GF-D8 (cell line): ENCODE data around the gene UBL4A.
"Not testable (repeated sequence)": the region's sequence is repeated elsewhere in the genome, so short reads cannot be mapped to it uniquely, and the experiment has no call there.

Experiments used
- DNase-seq: peaks from one replicate; lab custom pipeline; 2025; lab: John Stamatoyannopoulos, UW

Gene UBL4A

GRCh38 chrX:154507673-154508383, 21.4 kb upstream of the UBL4A start:
- no peak for DNase-seq

GRCh38 chrX:154506483-154507332, 20.3 kb upstream of the UBL4A start:
- no peak for DNase-seq

- no peak for DNase-seq
Observed at GRCh38 chrX:154505734-154506133, 19.3 kb upstream of the UBL4A start.

- no peak for DNase-seq
Observed at GRCh38 chrX:154502989-154503388, 16.6 kb upstream of the UBL4A start.

- no peak for DNase-seq
Observed at GRCh38 chrX:154502098-154502497, 15.7 kb upstream of the UBL4A start.

- DNase-seq, result not testable (repeated sequence)
Observed at GRCh38 chrX:154501423-154501822, 15.0 kb upstream of the UBL4A start.

GRCh38 chrX:154496591-154497137, 10.2 kb upstream of the UBL4A start:
- not testable (repeated sequence) for DNase-seq

GRCh38 chrX:154495472-154495922, 9.1 kb upstream of the UBL4A start:
- no peak for DNase-seq

GRCh38 chrX:154494715-154495114, 8.3 kb upstream of the UBL4A start:
- DNase-seq, result no peak

- DNase-seq, result peak; percentile 78
Observed at GRCh38 chrX:154490414-154491083, 4.1 kb upstream of the UBL4A start, which contains the start of gene SLC10A3. Gene SLC10A3 (minus strand): TSS chrX:154490629. CDS start chrX:154488940, 1,689 bp downstream.

- no peak for DNase-seq
Observed at GRCh38 chrX:154490021-154490413, 3.6 kb upstream of the UBL4A start.

- DNase-seq, result no peak
Observed at GRCh38 chrX:154489182-154489581, 2.8 kb upstream of the UBL4A start.

- no peak for DNase-seq
Observed at GRCh38 chrX:154488336-154489075, 2.1 kb upstream of the UBL4A start.

GRCh38 chrX:154487518-154488290, 1.3 kb upstream of the UBL4A start:
- no peak for DNase-seq

- no peak for DNase-seq
Observed at GRCh38 chrX:154486052-154486395, 391 bp downstream of the UBL4A start.

GRCh38 chrX:154485150-154486051, 1.0 kb downstream of the UBL4A start:
- DNase-seq, result no peak

GRCh38 chrX:154484255-154485149, 1.9 kb downstream of the UBL4A start:
- DNase-seq, result no peak

GRCh38 chrX:154483325-154483724, 3.1 kb downstream of the UBL4A start:
- no peak for DNase-seq

GRCh38 chrX:154482786-154483185, 3.6 kb downstream of the UBL4A start:
- no peak for DNase-seq
